Left kidney (tissue), 2 donors: Measurements from ENCODE around the gene CLCN5. TPM values are rescaled to one million over a fixed set of nuclear protein-coding genes. Genes with fewer than 3 reads are reported as not detected.

ENCODE experiments used
- DNase-seq: peaks from one replicate; pipeline ENCODE4 v3.0.0-alpha.2; 2013
- polyA plus RNA-seq: library from polyadenylated mRNA; unstranded; fragments of 120-200 nt; gene quantifications from one replicate; pipeline ENCODE4 v1.2.1, GENCODE V29; 2013; ENCODE audit not compliant: insufficient read length

The CLCN5 gene
- polyA plus RNA-seq, 1 donor, result 105 TPM

GRCh38 chrX:50075630-50076339, 153.4 kb downstream of the CLCN5 start:
- DNase-seq, result no peak

- DNase-seq, result no peak
Observed at GRCh38 chrX:50081282-50081889, 159.0 kb downstream of the CLCN5 start.

- DNase-seq, result no peak
Observed at GRCh38 chrX:50082741-50083140, 160.3 kb downstream of the CLCN5 start.

- DNase-seq, result no peak
Observed at GRCh38 chrX:50088645-50089044, 166.2 kb downstream of the CLCN5 start.

GRCh38 chrX:50093625-50094024, 171.2 kb downstream of the CLCN5 start:
- DNase-seq, result no peak

- DNase-seq, result no peak
Observed at GRCh38 chrX:50097071-50097470, 174.7 kb downstream of the CLCN5 start.

- no peak for DNase-seq
Observed at GRCh38 chrX:50098241-50098640, 175.8 kb downstream of the CLCN5 start.

GRCh38 chrX:50098749-50099148, 176.4 kb downstream of the CLCN5 start:
- no peak for DNase-seq

GRCh38 chrX:50099331-50099730, 176.9 kb downstream of the CLCN5 start:
- DNase-seq, result no peak

GRCh38 chrX:50100188-50100587, 177.8 kb downstream of the CLCN5 start:
- no peak for DNase-seq

GRCh38 chrX:50103176-50103575, 180.8 kb downstream of the CLCN5 start:
- no peak for DNase-seq

GRCh38 chrX:50103866-50104566, 181.6 kb downstream of the CLCN5 start:
- DNase-seq, result no peak

GRCh38 chrX:50106051-50106675, 183.8 kb downstream of the CLCN5 start:
- no peak for DNase-seq

GRCh38 chrX:50107470-50107869, 185.1 kb downstream of the CLCN5 start:
- DNase-seq, result no peak

GRCh38 chrX:50108264-50108663, 185.9 kb downstream of the CLCN5 start:
- DNase-seq, result no peak

GRCh38 chrX:50111742-50112141, 189.3 kb downstream of the CLCN5 start:
- DNase-seq, result peak; percentile 31

GRCh38 chrX:50114113-50114512, 191.7 kb downstream of the CLCN5 start:
- no peak for DNase-seq

GRCh38 chrX:50115973-50116372, 193.6 kb downstream of the CLCN5 start:
- no peak for DNase-seq

GRCh38 chrX:50117476-50117875, 195.1 kb downstream of the CLCN5 start:
- no peak for DNase-seq

- DNase-seq, result no peak
Observed at GRCh38 chrX:50125480-50125879, 203.1 kb downstream of the CLCN5 start.

GRCh38 chrX:50147972-50148371, 225.6 kb downstream of the CLCN5 start:
- DNase-seq, result no peak
